ENCODE results near the gene GTF3C4.

Gene GTF3C4, protein sequence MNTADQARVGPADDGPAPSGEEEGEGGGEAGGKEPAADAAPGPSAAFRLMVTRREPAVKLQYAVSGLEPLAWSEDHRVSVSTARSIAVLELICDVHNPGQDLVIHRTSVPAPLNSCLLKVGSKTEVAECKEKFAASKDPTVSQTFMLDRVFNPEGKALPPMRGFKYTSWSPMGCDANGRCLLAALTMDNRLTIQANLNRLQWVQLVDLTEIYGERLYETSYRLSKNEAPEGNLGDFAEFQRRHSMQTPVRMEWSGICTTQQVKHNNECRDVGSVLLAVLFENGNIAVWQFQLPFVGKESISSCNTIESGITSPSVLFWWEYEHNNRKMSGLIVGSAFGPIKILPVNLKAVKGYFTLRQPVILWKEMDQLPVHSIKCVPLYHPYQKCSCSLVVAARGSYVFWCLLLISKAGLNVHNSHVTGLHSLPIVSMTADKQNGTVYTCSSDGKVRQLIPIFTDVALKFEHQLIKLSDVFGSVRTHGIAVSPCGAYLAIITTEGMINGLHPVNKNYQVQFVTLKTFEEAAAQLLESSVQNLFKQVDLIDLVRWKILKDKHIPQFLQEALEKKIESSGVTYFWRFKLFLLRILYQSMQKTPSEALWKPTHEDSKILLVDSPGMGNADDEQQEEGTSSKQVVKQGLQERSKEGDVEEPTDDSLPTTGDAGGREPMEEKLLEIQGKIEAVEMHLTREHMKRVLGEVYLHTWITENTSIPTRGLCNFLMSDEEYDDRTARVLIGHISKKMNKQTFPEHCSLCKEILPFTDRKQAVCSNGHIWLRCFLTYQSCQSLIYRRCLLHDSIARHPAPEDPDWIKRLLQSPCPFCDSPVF

GRCh38 chr9:132670457-132671391, at the start of gene GTF3C4:
Gene GTF3C4, plus strand, starts transcription at chr9:132670464. Its CDS starts 135 bp downstream, at chr9:132670599.
- peak; percentile 63 for DNase-seq

- DNase-seq: no peak
Observed at GRCh38 chr9:132622159-132622558, 48.1 kb upstream of the GTF3C4 start.

DNA sequence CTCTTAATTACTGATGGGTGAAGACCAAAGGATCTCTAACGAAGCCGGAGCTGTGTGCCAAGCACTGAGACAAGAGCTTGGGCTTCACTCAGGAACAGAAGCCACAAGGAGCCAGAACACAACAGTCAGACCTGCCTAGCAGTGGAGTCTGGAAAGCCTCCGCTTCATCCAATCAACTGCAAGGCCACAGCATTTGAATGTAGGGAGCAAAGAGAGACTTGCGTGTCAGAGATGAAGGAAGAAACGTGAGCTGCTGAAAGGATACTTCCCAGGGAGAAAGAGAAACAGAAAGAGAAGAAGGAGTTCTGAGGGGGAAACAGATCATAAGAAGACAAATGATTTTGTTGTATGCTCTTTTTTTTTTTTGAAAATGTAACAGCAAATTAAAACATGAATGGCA, 44.0 kb upstream of the GTF3C4 start:
- DNase-seq: no peak

GRCh38 chr9:132627106-132627505, 43.2 kb upstream of the GTF3C4 start:
- no peak for DNase-seq

DNA sequence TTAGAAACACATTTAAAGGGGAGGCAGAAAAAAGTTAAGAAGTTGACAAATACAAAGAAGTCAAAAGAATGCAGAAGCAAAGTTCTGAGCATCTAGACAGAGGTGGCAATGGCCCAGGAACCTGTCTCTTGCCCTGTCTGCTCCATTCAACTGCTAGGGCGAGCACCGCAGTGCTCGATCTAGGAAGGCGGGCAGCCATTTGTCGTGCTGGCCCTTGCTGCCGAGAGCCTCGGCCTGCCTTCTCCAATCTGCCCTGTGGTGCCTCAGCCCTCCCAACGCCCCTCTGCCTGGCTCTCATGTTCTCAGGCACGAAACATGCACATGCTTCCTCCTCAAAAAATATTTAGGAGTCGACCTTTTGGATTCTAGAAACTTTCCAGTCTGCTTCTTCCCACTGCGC, 42.7 kb upstream of the GTF3C4 start:
- DNase-seq: no peak

DNA sequence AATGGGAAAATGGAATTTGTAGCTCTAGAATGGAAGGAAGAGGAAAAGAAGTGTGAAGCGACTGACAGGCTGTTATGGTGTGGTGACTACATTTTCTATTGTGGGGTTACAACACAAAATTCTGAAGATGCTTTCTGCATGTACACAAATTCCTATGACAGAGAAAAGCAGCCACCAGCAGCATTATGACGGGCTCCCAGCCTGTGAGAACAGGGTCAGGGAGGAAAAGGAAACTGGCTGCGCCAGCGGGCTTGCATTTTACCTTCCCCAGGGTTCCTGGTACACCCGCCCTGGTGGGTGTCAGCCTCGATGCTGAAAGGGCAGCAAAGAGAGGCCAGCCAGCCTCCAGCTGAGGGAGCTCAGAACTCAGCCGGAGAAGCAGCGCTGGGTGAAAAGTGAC, 41.5 kb upstream of the GTF3C4 start:
- DNase-seq: no peak

GRCh38 chr9:132630116-132630515, 40.1 kb upstream of the GTF3C4 start:
- no peak for DNase-seq

GRCh38 chr9:132630811-132631210, 39.5 kb upstream of the GTF3C4 start:
- no peak for DNase-seq

DNA sequence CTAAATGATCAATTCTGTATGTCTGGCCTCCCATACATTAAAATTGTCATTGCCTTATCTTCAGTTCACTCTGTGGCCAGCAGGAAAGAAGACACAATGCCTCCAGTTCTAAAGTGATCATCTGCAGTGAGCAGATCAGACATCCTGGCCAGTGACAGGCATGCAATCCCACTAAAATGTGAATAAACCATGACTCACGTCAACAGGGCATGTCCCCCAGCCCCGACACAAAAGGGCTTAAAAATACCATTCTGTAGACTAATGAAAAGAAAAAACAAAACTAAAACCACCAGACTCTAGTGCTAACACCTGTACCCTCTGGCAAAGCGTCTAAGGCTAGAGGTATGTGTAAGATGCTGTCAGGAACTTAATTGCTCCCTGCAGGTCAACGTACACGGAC, 39.0 kb upstream of the GTF3C4 start:
- no peak for DNase-seq

DNA sequence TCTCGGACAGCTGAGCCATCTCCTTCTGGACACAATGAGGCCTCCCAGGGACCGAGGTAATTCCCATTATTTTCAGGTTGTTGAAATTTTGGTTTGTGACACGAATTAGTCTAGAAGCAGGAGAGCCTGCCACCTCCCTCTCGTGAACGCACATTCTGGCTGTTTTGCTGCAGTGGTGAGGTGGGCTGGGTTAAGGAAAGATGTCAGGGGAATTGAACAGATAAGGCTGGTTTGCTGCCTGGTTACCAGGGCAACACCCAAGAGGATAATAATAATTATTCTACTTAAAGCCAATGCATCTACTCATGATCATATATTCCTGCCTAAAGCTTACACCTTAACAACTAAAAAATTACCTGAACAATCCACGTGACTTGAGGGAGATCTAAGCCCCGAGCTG, 38.6 kb upstream of the GTF3C4 start:
- no peak for DNase-seq

- DNase-seq: no peak
Observed at GRCh38 chr9:132632413-132633129, 37.7 kb upstream of the GTF3C4 start.

- DNase-seq: no peak
Observed at GRCh38 chr9:132634327-132634726, 35.9 kb upstream of the GTF3C4 start.

- no peak for DNase-seq
Observed at GRCh38 chr9:132637351-132637750, 32.9 kb upstream of the GTF3C4 start.

DNA sequence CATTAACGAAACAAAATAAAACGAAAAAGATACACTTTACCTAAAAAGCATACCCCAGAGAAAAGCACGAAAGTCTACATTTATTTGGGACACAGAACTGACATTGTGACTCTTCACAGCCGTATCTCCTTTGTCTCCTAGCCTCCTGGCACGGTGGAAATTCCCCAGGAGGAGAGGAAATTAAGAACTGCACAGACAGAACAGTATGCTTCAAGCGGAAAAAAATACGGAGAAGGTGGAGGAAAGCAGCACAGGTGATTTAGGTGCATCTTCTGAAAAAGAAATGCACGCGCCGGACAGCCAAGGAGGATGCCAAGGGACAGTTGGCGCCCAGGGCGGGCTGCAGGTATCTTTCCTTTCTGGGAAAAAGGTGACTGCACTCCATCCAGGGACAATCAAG, 32.5 kb upstream of the GTF3C4 start:
- DNase-seq: no peak

- no peak for DNase-seq
Observed at GRCh38 chr9:132638240-132638639, 32.0 kb upstream of the GTF3C4 start.

- no peak for DNase-seq
Observed at GRCh38 chr9:132639322-132639721, 30.9 kb upstream of the GTF3C4 start.

GRCh38 chr9:132641216-132641615, 29.0 kb upstream of the GTF3C4 start:
- DNase-seq: no peak

DNA sequence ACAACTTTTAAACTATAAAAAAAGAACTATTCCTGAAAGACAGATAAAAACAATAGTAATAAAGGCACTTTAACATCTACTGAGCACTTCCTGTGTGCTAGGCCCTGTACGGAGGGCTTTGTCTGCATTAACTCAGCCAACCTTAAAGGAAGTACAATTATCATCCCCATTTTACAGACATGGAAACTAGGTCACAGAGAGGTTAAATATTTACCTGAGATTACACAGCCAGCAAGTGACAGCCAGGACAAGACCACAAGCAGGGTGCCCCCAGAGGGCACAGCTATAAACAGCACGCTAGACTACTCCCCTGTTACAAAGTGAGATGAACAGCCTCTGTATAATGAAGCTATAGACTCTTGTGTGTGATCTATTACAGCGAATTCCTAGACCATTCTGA, 26.0 kb upstream of the GTF3C4 start:
- no peak for DNase-seq

DNA sequence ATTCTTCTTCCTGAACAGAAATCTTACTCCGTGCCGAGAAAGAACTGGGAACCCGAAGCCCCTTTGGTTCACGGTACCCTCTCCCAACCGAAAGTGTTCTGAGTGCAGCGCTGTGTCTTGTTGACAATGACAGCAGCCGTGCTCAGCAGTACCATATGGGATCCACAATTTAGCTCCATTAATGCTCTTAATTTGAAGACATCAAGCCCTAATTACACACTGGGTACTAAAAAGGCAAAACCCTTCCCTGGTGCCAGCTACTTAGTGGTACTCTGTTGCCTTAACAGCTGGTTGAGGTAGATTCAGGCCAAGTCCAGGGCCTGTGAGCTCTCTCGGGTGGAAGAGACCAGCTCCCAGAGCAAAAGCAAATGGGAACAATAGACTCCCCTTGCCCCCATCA, 25.0 kb upstream of the GTF3C4 start:
- DNase-seq: no peak

DNA sequence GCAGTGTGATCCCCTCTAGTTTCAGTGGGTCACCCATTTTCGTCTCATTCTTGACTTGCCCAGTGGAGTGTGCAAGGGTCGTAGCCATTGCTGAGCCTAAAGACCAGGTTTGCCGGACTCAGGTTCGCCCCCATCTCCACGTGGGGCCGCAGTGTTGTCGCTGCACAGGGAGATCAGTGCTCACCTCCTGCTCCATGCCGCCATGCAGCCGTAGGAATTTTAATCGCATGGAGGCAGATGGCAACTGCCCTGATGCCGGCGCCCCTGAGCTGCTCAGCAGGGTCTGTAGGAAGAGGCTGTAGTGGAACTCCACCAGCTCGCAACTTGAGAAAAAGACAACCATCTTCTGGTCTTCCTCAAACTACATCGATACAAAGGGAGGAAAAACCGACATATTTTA, 24.6 kb upstream of the GTF3C4 start:
- DNase-seq: no peak

- DNase-seq: no peak
Observed at GRCh38 chr9:132646726-132647125, 23.5 kb upstream of the GTF3C4 start.

DNA sequence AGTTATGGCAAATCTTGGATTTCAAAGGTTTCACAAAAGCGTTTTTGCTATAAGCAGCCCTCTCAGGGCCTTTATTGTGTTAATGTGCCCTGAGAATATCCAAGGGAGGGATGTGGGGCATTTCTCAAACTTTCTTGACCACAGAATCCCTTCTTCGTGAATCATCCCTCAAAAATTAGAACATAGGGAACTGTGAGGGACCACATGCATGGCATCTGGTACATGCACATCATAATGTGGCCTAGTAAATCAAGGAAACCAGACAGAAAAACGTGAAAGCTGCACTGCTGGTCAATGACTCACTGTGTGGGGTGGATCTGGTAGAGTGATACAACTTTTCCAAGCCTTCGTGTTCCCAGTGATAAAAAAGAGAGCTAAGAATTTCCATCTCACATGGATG, 22.9 kb upstream of the GTF3C4 start:
- DNase-seq: no peak

Data from activated CD4-positive, alpha-beta T cell treated with anti-CD3 and anti-CD28 coated beads, Interleukin-2, amount 50 U/mL, for 1 hour (primary cell).